Keratinocyte (primary cell): Measurements from ENCODE around the gene IRGC. TPM values are rescaled to one million over a fixed set of nuclear protein-coding genes. Genes with fewer than 3 reads are reported as not detected.

Source experiments
- DNase-seq: peaks from one replicate; pipeline ENCODE4 v3.0.0-alpha.2; 2011; ENCODE audit warnings: low read depth, missing footprints, low spot score
- FAIRE-seq: peaks from 2 replicates; lab custom pipeline; 2011; peaks lifted over from hg19 to GRCh38; lab: Jason Lieb, UNC
- H2AFZ ChIP-seq: 2 replicates; pipeline ENCODE4 v1.6.0; 2012; ENCODE audit warnings: low read length, control low read depth, inconsistent platforms; ENCODE audit not compliant: control insufficient read depth
- H3K27ac ChIP-seq: 2 replicates; pipeline ENCODE4 v1.5.1; 2011; ENCODE audit warnings: low read length; ENCODE audit not compliant: control insufficient read depth, insufficient read depth
- H3K27me3 ChIP-seq: 3 replicates; pipeline ENCODE4 v1.6.0; 2011; ENCODE audit warnings: low read length; ENCODE audit not compliant: control insufficient read depth, insufficient read depth; ENCODE audit errors: extremely low read depth
- H3K36me3 ChIP-seq, 2 experiments: 2 replicates in 1 of 2; 3 replicates in 1 of 2; pipeline ENCODE4 v1.5.1; 2011; ENCODE audit warnings: low read length in 2 of 2, mild to moderate bottlenecking in 1 of 2; ENCODE audit not compliant: control insufficient read depth in 2 of 2, insufficient read depth in 2 of 2; ENCODE audit errors: extremely low read depth in 1 of 2
- H3K4me1 ChIP-seq: 3 replicates; pipeline ENCODE4 v1.5.1; 2011; ENCODE audit warnings: low read length; ENCODE audit not compliant: control insufficient read depth, insufficient read depth; ENCODE audit errors: extremely low read depth
- H3K4me2 ChIP-seq: 3 replicates; pipeline ENCODE4 v1.6.0; 2011; ENCODE audit warnings: low read depth, low read length; ENCODE audit not compliant: control insufficient read depth, insufficient read depth; ENCODE audit errors: extremely low read depth
- H3K4me3 ChIP-seq, 3 experiments: fragments of 200-600 bp in 1 of 3; sonication (generic) in 1 of 3; 2 replicates in 2 of 3; 3 replicates in 1 of 3; pipeline ENCODE4 v1.5.1; 2011 to 2016; ENCODE audit warnings: low read length in 3 of 3, mild to moderate bottlenecking in 3 of 3, control low read depth in 2 of 3, inconsistent platforms in 1 of 3, low read depth in 1 of 3, mixed read lengths in 1 of 3, mixed run types in 1 of 3, moderate library complexity in 1 of 3; ENCODE audit not compliant: control insufficient read depth in 2 of 3, insufficient read depth in 2 of 3; ENCODE audit errors: extremely low read depth in 1 of 3
- H3K79me2 ChIP-seq: 2 replicates; pipeline ENCODE4 v1.6.0; 2012; ENCODE audit warnings: low read length; ENCODE audit not compliant: control insufficient read depth, insufficient read depth
- H3K9ac ChIP-seq: 3 replicates; pipeline ENCODE4 v1.6.0; 2011; ENCODE audit warnings: low read length; ENCODE audit not compliant: control insufficient read depth, insufficient read depth; ENCODE audit errors: extremely low read depth
- H3K9me1 ChIP-seq: 3 replicates; pipeline ENCODE4 v1.6.0; 2011; ENCODE audit warnings: low read length; ENCODE audit not compliant: control insufficient read depth, insufficient read depth; ENCODE audit errors: extremely low read depth
- H3K9me3 ChIP-seq: 2 replicates; pipeline ENCODE4 v1.5.1; 2012; ENCODE audit warnings: low read depth, low read length; ENCODE audit not compliant: control insufficient read depth
- H4K20me1 ChIP-seq: 3 replicates; pipeline ENCODE4 v1.6.0; 2011; ENCODE audit warnings: low read length; ENCODE audit not compliant: control insufficient read depth, insufficient read depth; ENCODE audit errors: extremely low read depth
- CTCF ChIP-seq, 3 experiments: IDR thresholded peaks in 1 of 3; conservative IDR thresholded peaks in 1 of 3; optimal IDR thresholded peaks in 1 of 3; 2 replicates in 2 of 3; 3 replicates in 1 of 3; pipeline versions ENCODE3 to v1.5.1; 2011; ENCODE audit warnings: low read length in 3 of 3, mild to moderate bottlenecking in 3 of 3, moderate library complexity in 2 of 3, control low read depth in 1 of 3, inconsistent platforms in 1 of 3; ENCODE audit not compliant: insufficient read depth in 2 of 3; ENCODE audit errors: extremely low read depth in 1 of 3
- EZH2 ChIP-seq: IDR thresholded peaks from one replicate; pipeline ENCODE4 v1.6.1; 2012; ENCODE audit warnings: inconsistent platforms, mild to moderate bottlenecking, low read length, moderate library complexity
- dilution Hi-C: fragments of 300-500 bp; cut with MboI; formaldehyde crosslinking; loops from one replicate; pipeline ENCODE4 v1.7.0; 2020; ENCODE audit warnings: low sequenced_read_pairs; ENCODE audit not compliant: extremely low pct_ligation_motif_present
- polyA plus RNA-seq, 5 experiments: library from polyadenylated mRNA; depleted of rRNA in 3 of 5; stranded (reverse) in 3 of 5; stranded (forward) in 1 of 5; unstranded in 1 of 5; fragments of >200 nt; gene quantifications; 1 replicate in 1 of 5; 2 replicates in 3 of 5; 3 replicates in 1 of 5; pipeline versions ENCODE4 v1.2.1 to v1.2.3, GENCODE V29; 2011 to 2012; ENCODE audit warnings: missing spikeins in 2 of 5, low read depth in 1 of 5, low replicate concordance in 1 of 5

The IRGC gene
- polyA plus RNA-seq, 1 donor (not counting 4 experiments of a cell fraction or from before 2014, with no cell fraction given): not detected

- H3K27ac ChIP-seq: no peak overlapping the region
- no peaks in the 10 kb centered on the region for H3K9me1 ChIP-seq
- no peak for TF ChIP-seq CTCF (optimal IDR thresholded peaks at IDR 0.05 in 1 of 3, IDR thresholded peaks at IDR 0.05 in 1 of 3, conservative IDR thresholded peaks at IDR 0.05 in 1 of 3; ENCODE audit: extremely low read depth in 1 of 3, insufficient read depth in 2 of 3, low read length in 3 of 3)
- TF ChIP-seq EZH2: no peak
- H2AFZ ChIP-seq: no peak overlapping the region
- DNase-seq (no peak), FAIRE-seq (no peak)
- no peaks in the 10 kb centered on the region for H3K79me2 ChIP-seq
- no peaks in the 10 kb centered on the region for H3K27me3 ChIP-seq
- dilution Hi-C loops: no loop called here
- no peaks in the 10 kb centered on the region for H3K4me1 ChIP-seq
- H3K9ac ChIP-seq: no peak overlapping the region
- H3K4me2 ChIP-seq: no peak overlapping the region
- peaks cover 25 to 29% of the 10 kb centered on the region in 2 experiments for H3K36me3 ChIP-seq
- H4K20me1 ChIP-seq: no peaks in the 10 kb centered on the region
- no peak overlapping the region for H3K4me3 ChIP-seq
- H3K9me3 ChIP-seq: no peaks in the 10 kb centered on the region
These were observed 11.6 kb downstream of the IRGC start for GRCh38 chr19:43727593-43727853.

- Histone ChIP-seq H3K27me3 (no peaks in the 10 kb centered on the region), H3K4me2 (no peak overlapping the region), H3K79me2 (no peaks in the 10 kb centered on the region), H3K27ac (no peak overlapping the region), H2AFZ (no peak overlapping the region), H3K9ac (no peak overlapping the region), H3K4me3 (no peak overlapping the region), H3K4me1 (no peaks in the 10 kb centered on the region), H4K20me1 (no peaks in the 10 kb centered on the region), H3K9me3 (no peaks in the 10 kb centered on the region), H3K9me1 (no peaks in the 10 kb centered on the region), H3K36me3 (peaks cover 38 to 40% of the 10 kb centered on the region in 2 experiments)
- DNase-seq: no peak
- TF ChIP-seq EZH2 (no peak), CTCF (optimal IDR thresholded peaks at IDR 0.05 in 1 of 3, IDR thresholded peaks at IDR 0.05 in 1 of 3, conservative IDR thresholded peaks at IDR 0.05 in 1 of 3; ENCODE audit: extremely low read depth in 1 of 3, insufficient read depth in 2 of 3, low read length in 3 of 3) (no peak)
- dilution Hi-C loops: no loop called here
- FAIRE-seq: no peak
These were observed 14.0 kb downstream of the IRGC start for GRCh38 chr19:43729919-43730318.
